ENCODE measurements around the gene ALDH1L2.
"Not testable (repeated sequence)": the region's sequence is repeated elsewhere in the genome, so short reads cannot be mapped to it uniquely, and the experiment has no call there.

Gene ALDH1L2

GRCh38 chr12:104985206-104985605 lies 99.1 kb downstream of the ALDH1L2 start:
- DNase-seq (ENCODE audit: low spot score) = no peak

GRCh38 chr12:104977688-104978087 lies 106.6 kb downstream of the ALDH1L2 start:
- not testable (repeated sequence) for DNase-seq (ENCODE audit: low spot score)

- no peak for DNase-seq (ENCODE audit: low spot score)
Observed at GRCh38 chr12:104976703-104977102, 107.6 kb downstream of the ALDH1L2 start.

- DNase-seq (ENCODE audit: low spot score) = no peak
Observed at GRCh38 chr12:104975587-104976343, 108.5 kb downstream of the ALDH1L2 start.

GRCh38 chr12:104974626-104975290 lies 109.5 kb downstream of the ALDH1L2 start:
- peak; percentile 75 for DNase-seq (ENCODE audit: low spot score)

- DNase-seq (ENCODE audit: low spot score) = no peak
Observed at GRCh38 chr12:104973250-104973649, 111.0 kb downstream of the ALDH1L2 start.

GRCh38 chr12:104971306-104971705 lies 113.0 kb downstream of the ALDH1L2 start:
- no peak for DNase-seq (ENCODE audit: low spot score)

Measured in Ammon's horn (tissue), 1 donor.